ENCODE data around the gene SLIT3. TPM values are rescaled to one million over a fixed set of nuclear protein-coding genes. Genes with fewer than 3 reads are reported as not detected.

The SLIT3 gene
- total and polyA plus RNA-seq, 2 experiments from 2014 or later: 0.59 to 0.71 TPM

DNA sequence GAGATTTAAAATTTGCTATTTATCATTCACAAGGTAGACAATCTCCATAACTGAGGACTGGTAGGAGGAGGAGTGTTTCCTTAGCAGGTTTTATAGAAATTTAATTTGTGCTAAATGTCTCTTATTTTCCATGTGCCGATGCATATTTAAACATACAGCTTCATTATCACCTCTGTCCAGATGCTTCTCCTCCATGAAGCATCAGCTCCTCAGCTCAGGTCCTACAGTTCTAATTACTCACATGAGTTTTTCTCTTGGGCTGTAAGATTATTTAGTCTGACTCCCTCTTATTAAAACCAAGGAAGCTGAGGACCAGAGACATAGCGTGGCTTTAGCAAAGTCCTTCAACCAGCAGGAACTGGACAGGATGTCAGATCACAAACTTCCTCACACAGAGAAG lies 421.6 kb downstream of the SLIT3 start (continued):
- TF ChIP-seq, protein P1, sequence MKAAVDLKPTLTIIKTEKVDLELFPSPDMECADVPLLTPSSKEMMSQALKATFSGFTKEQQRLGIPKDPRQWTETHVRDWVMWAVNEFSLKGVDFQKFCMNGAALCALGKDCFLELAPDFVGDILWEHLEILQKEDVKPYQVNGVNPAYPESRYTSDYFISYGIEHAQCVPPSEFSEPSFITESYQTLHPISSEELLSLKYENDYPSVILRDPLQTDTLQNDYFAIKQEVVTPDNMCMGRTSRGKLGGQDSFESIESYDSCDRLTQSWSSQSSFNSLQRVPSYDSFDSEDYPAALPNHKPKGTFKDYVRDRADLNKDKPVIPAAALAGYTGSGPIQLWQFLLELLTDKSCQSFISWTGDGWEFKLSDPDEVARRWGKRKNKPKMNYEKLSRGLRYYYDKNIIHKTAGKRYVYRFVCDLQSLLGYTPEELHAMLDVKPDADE (IDR thresholded peaks at IDR 0.05): no peak
- TF ChIP-seq, protein P2, sequence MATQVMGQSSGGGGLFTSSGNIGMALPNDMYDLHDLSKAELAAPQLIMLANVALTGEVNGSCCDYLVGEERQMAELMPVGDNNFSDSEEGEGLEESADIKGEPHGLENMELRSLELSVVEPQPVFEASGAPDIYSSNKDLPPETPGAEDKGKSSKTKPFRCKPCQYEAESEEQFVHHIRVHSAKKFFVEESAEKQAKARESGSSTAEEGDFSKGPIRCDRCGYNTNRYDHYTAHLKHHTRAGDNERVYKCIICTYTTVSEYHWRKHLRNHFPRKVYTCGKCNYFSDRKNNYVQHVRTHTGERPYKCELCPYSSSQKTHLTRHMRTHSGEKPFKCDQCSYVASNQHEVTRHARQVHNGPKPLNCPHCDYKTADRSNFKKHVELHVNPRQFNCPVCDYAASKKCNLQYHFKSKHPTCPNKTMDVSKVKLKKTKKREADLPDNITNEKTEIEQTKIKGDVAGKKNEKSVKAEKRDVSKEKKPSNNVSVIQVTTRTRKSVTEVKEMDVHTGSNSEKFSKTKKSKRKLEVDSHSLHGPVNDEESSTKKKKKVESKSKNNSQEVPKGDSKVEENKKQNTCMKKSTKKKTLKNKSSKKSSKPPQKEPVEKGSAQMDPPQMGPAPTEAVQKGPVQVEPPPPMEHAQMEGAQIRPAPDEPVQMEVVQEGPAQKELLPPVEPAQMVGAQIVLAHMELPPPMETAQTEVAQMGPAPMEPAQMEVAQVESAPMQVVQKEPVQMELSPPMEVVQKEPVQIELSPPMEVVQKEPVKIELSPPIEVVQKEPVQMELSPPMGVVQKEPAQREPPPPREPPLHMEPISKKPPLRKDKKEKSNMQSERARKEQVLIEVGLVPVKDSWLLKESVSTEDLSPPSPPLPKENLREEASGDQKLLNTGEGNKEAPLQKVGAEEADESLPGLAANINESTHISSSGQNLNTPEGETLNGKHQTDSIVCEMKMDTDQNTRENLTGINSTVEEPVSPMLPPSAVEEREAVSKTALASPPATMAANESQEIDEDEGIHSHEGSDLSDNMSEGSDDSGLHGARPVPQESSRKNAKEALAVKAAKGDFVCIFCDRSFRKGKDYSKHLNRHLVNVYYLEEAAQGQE (IDR thresholded peaks at IDR 0.05; ENCODE audit: unreplicated experiment): no peak
- TF ChIP-seq CREB1 (CRISPR knock-in tag; IDR thresholded peaks at IDR 0.05; ENCODE audit: low read depth): no peak
- TF ChIP-seq JUNB (IDR thresholded peaks at IDR 0.05; ENCODE audit: unreplicated experiment): no peak
- TF ChIP-seq STAT1 (IDR thresholded peaks at IDR 0.05; ENCODE audit: unreplicated experiment): no peak

DNA sequence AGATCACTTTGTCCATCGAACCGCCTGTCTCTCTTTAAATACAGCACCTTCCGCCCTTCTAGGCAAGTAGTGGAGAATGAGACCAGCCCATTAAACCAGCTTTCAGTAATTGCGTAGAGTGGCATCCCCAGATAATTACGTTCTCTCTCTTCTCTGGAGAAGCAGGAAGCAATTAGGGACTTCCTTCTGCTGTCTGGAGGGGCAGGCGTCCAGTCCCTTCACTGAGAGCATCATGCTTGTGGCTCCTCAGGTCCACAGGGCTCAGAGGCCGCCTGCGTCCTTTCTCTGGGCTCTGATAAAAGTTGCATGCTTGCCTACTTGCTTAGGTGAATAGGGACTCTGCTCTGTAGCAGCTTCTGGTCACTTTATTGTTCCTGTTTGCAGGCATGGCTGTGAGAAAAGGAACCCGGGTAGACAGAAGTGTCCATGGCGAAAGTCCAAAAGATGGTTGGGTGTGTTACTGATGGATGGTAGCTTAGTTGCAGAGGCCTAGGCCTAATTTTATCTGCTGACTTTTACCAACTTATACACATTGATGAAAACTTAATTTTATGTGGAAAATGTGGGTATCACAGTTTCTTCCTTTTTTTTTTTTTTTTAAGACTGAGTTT lies 422.7 kb downstream of the SLIT3 start:
- Mint-ChIP-seq H3K27me3 (ENCODE audit: insufficient read depth, low read depth, poor library complexity) (peaks cover 1% of the 10 kb centered on the region), H3K9me3 (no peaks in the 10 kb centered on the region; the same call in 2 of the 3 replicates), H3K36me3 (ENCODE audit: low read depth) (no peaks in the 10 kb centered on the region), H3K4me3 (no peak overlapping the region), H3K4me1 (peaks cover 46% of the 10 kb centered on the region), H3K27ac (no peak overlapping the region)
- no peaks in the 10 kb centered on the region for H3F3A ChIP-seq (replicated peaks; ENCODE audit: low read depth)
- peaks cover 19% of the 10 kb centered on the region for H3K4me1 ChIP-seq (ENCODE audit: insufficient read depth)
- H3K27me3 ChIP-seq (ENCODE audit: insufficient read depth): no peaks in the 10 kb centered on the region
- H2AFZ ChIP-seq: peak overlapping the region; percentile 32; the same call in 1 of the 2 replicates
- DNase-seq (ENCODE audit: low spot score): no peak
- H3K4me2 ChIP-seq: no peak overlapping the region
- H3K4me3 ChIP-seq: no peak overlapping the region
- H3K9me2 ChIP-seq (ENCODE audit: insufficient read depth): no peaks in the 10 kb centered on the region
- H3K79me2 ChIP-seq (replicated peaks; ENCODE audit: insufficient read depth): no peaks in the 10 kb centered on the region
- no peaks in the 10 kb centered on the region; the same call in 1 of the 2 replicates for H4K20me1 ChIP-seq (replicated peaks; ENCODE audit: insufficient read depth)
- no peak overlapping the region for H3K27ac ChIP-seq (ENCODE audit: low read depth)
- no peaks in the 10 kb centered on the region for H3K36me3 ChIP-seq (ENCODE audit: insufficient read depth)
- no peak for ATAC-seq
- TF ChIP-seq CREB1 (CRISPR knock-in tag; IDR thresholded peaks at IDR 0.05; ENCODE audit: low read depth): no peak
- TF ChIP-seq EZH2phosphoT487 (IDR thresholded peaks at IDR 0.05; ENCODE audit: unreplicated experiment): no peak
- TF ChIP-seq JUNB (IDR thresholded peaks at IDR 0.05; ENCODE audit: unreplicated experiment): no peak

DNA sequence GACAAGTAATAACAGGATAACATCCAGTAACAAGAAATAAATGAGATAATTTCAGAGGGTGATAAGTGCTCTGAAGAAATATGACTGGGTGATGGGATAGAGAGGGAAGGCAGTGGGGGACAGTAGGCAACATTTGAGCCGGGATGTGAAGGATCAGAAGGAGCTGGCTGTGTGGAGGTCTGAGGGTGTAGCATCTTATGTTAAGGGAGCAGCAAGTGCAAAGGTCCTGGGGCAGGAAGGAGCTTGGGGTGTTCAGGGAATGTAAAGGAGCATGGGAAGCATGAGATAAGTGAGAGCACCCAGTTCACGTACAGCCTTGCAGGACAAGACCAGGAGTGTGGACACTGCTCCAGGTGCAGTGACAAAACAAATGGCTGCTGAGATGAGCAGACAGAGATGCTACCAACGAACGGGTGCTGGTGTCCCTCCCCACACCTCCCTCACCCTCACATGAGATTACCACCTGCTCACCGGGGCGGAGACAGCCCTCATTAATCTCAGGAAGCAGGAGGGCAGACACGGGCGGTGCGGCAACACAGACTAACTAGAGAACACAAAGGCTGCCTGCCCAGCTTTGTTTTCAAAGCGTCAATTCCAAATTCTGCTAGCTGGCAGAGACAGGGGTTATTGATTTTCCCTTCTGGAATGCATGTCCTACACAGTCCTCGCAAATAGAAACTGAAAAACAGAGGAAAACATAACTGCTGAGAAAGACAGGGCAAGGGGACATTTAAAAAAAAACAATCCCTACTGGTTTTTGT lies 423.6 kb downstream of the SLIT3 start:
- H3K4me1 Mint-ChIP-seq: peaks cover 39% of the 10 kb centered on the region
- Histone ChIP-seq H3K27me3 (ENCODE audit: insufficient read depth) (no peaks in the 10 kb centered on the region), H3K36me3 (ENCODE audit: insufficient read depth) (no peaks in the 10 kb centered on the region), H3K27ac (ENCODE audit: low read depth) (no peak overlapping the region), H2AFZ (no peak overlapping the region), H3K79me2 (replicated peaks; ENCODE audit: insufficient read depth) (no peaks in the 10 kb centered on the region), H3F3A (replicated peaks; ENCODE audit: low read depth) (no peaks in the 10 kb centered on the region), H3K4me1 (ENCODE audit: insufficient read depth) (peaks cover 14% of the 10 kb centered on the region), H3K4me3 (no peak overlapping the region), H4K20me1 (replicated peaks; ENCODE audit: insufficient read depth) (no peaks in the 10 kb centered on the region; the same call in 1 of the 2 replicates), H3K9me2 (ENCODE audit: insufficient read depth) (no peaks in the 10 kb centered on the region), H3K4me2 (no peak overlapping the region)
- no peak overlapping the region for H3K27ac Mint-ChIP-seq
- no peaks in the 10 kb centered on the region for H3K36me3 Mint-ChIP-seq (ENCODE audit: low read depth)
- TF ChIP-seq JUNB (IDR thresholded peaks at IDR 0.05; ENCODE audit: unreplicated experiment): no peak
- TF ChIP-seq ZNF114 (CRISPR knock-in tag; IDR thresholded peaks at IDR 0.05): no peak
- TF ChIP-seq, protein P1 (IDR thresholded peaks at IDR 0.05): no peak
- TF ChIP-seq NANOG (IDR thresholded peaks at IDR 0.05; ENCODE audit: borderline replicate concordance): no peak
- TF ChIP-seq EZH2phosphoT487 (IDR thresholded peaks at IDR 0.05; ENCODE audit: unreplicated experiment): no peak
- no peak for TF ChIP-seq EZH2 (IDR thresholded peaks at IDR 0.05; ENCODE audit: low read depth, unreplicated experiment)
- TF ChIP-seq POLR2AphosphoS5 (IDR thresholded peaks at IDR 0.05; ENCODE audit: low read depth): no peak
- peaks cover 1% of the 10 kb centered on the region for H3K27me3 Mint-ChIP-seq (ENCODE audit: insufficient read depth, low read depth, poor library complexity)
- no peak overlapping the region for H3K4me3 Mint-ChIP-seq
- no peaks in the 10 kb centered on the region; the same call in 2 of the 3 replicates for H3K9me3 Mint-ChIP-seq
- ATAC-seq: no peak
- DNase-seq (ENCODE audit: low spot score): no peak

All from GM23338 (cell line).